GM23338 (cell line): ENCODE results near the gene KCNH4.

ENCODE experiments used
- CREB1 ChIP-seq: fragments of 250-450 bp; sonication (Bioruptor Pico); IDR thresholded peaks from 2 replicates; pipeline ENCODE4 v1.5.0; 2020; ENCODE audit warnings: low read depth, mild to moderate bottlenecking, moderate library complexity
- EZH2 ChIP-seq: fragments of 200-600 bp; sonication (generic); IDR thresholded peaks from one replicate; pipeline ENCODE4 v1.8.0; 2017; ENCODE audit warnings: antibody characterized with exemption, mild to moderate bottlenecking, low read depth; ENCODE audit not compliant: unreplicated experiment
- EZH2phosphoT487 ChIP-seq: fragments of 200-600 bp; sonication (generic); IDR thresholded peaks from one replicate; pipeline ENCODE4 v1.8.1; 2018; ENCODE audit warnings: antibody characterized with exemption; ENCODE audit not compliant: unreplicated experiment
- JUNB ChIP-seq: IDR thresholded peaks from one replicate; pipeline ENCODE4 v1.6.1; 2016; ENCODE audit warnings: antibody characterized with exemption; ENCODE audit not compliant: unreplicated experiment
- POLR2AphosphoS5 ChIP-seq: IDR thresholded peaks from 2 replicates; pipeline ENCODE4 v1.6.1; 2016; ENCODE audit warnings: antibody characterized with exemption, low read depth
- TF ChIP-seq, protein P1 (sequence below), 2 experiments: fragments of 200-600 bp in 1 of 2; sonication (generic) in 1 of 2; conservative IDR thresholded peaks; 2 replicates each; pipeline versions ENCODE4 v1.5.1 to v1.6.1; 2016 to 2017; ENCODE audit warnings: antibody characterized with exemption in 2 of 2, low read depth in 2 of 2, mild to moderate bottlenecking in 2 of 2, moderate library complexity in 1 of 2
- TF ChIP-seq, protein P2 (sequence below): IDR thresholded peaks from 2 replicates; pipeline ENCODE4 v1.6.1; 2016; ENCODE audit warnings: antibody characterized with exemption
- TF ChIP-seq, protein P3 (sequence below): IDR thresholded peaks from one replicate; pipeline ENCODE4 v1.6.1; 2018; ENCODE audit warnings: antibody characterized with exemption; ENCODE audit not compliant: unreplicated experiment

DNA sequence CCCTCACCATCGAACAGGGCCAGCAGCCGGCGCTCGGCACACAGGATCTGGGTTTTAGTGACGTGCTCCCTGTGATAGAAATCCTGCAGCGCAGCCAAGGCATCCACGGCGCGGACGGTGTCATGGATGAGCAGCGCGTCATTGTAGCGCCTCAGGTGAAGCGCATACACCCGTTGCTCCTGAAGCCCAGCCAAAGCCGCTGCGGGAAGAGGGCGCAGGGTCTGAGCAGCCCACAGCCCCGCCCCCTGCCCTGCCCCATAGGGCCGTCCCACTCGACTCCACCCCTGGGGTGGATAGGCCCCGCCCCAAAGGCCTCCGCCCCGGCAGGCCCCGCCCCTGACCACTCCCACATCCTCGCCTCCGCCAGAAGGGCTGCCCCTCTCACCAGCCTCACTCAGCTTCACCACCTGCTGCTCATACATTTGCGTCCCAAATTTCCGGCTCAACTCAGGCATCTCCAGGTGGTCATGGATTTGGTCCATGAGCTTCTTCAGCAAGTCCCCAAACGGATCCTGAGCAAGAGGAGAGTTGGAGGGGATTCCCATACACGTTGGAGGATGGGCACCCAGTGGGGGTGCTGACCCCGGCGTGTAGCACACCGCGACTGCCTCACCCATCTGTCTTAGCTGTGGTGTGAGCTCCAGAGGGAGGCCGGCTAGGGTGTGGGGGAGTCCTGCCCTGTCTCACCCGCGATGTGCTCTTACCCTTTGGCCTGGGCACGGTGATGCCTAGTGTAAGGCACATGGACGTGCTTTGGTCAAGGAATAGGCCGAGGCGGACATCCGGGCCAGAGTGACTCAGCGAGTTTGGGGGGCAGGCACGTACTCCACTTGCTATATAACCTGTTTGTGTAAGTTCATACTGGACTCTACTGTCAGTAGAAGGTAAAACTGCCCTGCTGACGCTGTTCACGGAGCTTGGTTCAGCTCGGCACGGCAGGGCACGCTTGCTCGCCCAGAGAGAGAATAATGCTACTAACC is 73.1 kb downstream of the KCNH4 start:
- TF ChIP-seq, protein P1, sequence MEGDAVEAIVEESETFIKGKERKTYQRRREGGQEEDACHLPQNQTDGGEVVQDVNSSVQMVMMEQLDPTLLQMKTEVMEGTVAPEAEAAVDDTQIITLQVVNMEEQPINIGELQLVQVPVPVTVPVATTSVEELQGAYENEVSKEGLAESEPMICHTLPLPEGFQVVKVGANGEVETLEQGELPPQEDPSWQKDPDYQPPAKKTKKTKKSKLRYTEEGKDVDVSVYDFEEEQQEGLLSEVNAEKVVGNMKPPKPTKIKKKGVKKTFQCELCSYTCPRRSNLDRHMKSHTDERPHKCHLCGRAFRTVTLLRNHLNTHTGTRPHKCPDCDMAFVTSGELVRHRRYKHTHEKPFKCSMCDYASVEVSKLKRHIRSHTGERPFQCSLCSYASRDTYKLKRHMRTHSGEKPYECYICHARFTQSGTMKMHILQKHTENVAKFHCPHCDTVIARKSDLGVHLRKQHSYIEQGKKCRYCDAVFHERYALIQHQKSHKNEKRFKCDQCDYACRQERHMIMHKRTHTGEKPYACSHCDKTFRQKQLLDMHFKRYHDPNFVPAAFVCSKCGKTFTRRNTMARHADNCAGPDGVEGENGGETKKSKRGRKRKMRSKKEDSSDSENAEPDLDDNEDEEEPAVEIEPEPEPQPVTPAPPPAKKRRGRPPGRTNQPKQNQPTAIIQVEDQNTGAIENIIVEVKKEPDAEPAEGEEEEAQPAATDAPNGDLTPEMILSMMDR (conservative IDR thresholded peaks at IDR 0.05; ENCODE audit: low read depth in 2 of 2) = no peak
- TF ChIP-seq EZH2 (no peak), EZH2phosphoT487 (no peak), POLR2AphosphoS5 (peak; percentile 81), CREB1 (CRISPR knock-in tag) (peak; percentile 70), JUNB (no peak)
- TF ChIP-seq, protein P2, sequence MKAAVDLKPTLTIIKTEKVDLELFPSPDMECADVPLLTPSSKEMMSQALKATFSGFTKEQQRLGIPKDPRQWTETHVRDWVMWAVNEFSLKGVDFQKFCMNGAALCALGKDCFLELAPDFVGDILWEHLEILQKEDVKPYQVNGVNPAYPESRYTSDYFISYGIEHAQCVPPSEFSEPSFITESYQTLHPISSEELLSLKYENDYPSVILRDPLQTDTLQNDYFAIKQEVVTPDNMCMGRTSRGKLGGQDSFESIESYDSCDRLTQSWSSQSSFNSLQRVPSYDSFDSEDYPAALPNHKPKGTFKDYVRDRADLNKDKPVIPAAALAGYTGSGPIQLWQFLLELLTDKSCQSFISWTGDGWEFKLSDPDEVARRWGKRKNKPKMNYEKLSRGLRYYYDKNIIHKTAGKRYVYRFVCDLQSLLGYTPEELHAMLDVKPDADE = no peak
- TF ChIP-seq, protein P3, sequence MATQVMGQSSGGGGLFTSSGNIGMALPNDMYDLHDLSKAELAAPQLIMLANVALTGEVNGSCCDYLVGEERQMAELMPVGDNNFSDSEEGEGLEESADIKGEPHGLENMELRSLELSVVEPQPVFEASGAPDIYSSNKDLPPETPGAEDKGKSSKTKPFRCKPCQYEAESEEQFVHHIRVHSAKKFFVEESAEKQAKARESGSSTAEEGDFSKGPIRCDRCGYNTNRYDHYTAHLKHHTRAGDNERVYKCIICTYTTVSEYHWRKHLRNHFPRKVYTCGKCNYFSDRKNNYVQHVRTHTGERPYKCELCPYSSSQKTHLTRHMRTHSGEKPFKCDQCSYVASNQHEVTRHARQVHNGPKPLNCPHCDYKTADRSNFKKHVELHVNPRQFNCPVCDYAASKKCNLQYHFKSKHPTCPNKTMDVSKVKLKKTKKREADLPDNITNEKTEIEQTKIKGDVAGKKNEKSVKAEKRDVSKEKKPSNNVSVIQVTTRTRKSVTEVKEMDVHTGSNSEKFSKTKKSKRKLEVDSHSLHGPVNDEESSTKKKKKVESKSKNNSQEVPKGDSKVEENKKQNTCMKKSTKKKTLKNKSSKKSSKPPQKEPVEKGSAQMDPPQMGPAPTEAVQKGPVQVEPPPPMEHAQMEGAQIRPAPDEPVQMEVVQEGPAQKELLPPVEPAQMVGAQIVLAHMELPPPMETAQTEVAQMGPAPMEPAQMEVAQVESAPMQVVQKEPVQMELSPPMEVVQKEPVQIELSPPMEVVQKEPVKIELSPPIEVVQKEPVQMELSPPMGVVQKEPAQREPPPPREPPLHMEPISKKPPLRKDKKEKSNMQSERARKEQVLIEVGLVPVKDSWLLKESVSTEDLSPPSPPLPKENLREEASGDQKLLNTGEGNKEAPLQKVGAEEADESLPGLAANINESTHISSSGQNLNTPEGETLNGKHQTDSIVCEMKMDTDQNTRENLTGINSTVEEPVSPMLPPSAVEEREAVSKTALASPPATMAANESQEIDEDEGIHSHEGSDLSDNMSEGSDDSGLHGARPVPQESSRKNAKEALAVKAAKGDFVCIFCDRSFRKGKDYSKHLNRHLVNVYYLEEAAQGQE = no peak
